Measurements from ENCODE around the gene IFT43.

- no peak for TF ChIP-seq POLR2A (conservative IDR thresholded peaks at IDR 0.05)
- no peak for TF ChIP-seq HSF4 (CRISPR knock-in tag; IDR thresholded peaks at IDR 0.05; ENCODE audit: borderline replicate concordance)
Observed at GRCh38 chr14:76088326-76088725, 102.8 kb downstream of the IFT43 start.

Data from K562 (cell line).